ENCODE data around the gene SPATA31A3.
"Not testable (repeated sequence)": the region's sequence is repeated elsewhere in the genome, so short reads cannot be mapped to it uniquely, and the experiment has no call there.

SPATA31A3 gene

DNA sequence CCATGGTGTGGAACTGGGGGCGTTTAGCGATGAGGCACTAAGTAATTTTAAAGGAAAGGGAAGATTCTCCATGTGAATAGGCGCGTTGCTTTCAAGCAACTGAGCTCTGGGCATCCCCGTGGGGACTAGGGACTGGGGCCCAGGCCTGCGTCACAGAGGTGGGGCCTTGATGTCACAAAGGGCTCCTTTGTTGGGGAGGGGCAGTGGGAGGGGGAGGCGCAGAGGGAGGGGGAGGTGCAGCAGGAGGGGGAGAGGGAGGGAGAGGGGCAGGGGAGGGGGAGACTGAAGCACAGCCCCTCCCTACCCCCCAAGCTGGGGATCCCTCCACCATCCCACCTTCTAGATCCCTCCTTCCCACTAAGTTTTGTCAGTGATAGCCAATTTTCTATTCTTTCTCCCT, at the start of gene SPATA31A3:
Gene SPATA31A3, minus strand, starts transcription at position 101 of the 400 bp plus-strand sequence. Its CDS starts 29 bp downstream, at position 72.
- DNase-seq; H3K36me3 ChIP-seq (replicated peaks); H3K4me3 ChIP-seq (ENCODE audit: low read depth, low read length); H3K27ac ChIP-seq; H3K27me3 ChIP-seq (replicated peaks); in situ Hi-C loops (cut with HindIII; ENCODE audit: low pct_ligation_motif_present, low sequenced_read_pairs): not testable (repeated sequence)

- DNase-seq; H3K4me3 ChIP-seq (ENCODE audit: low read depth, low read length); H3K27me3 ChIP-seq (replicated peaks); H3K36me3 ChIP-seq (replicated peaks); in situ Hi-C loops (cut with HindIII; ENCODE audit: low pct_ligation_motif_present, low sequenced_read_pairs): not testable (repeated sequence)
- H3K27ac ChIP-seq, result peak overlapping the region; percentile 68
These were observed 39.8 kb downstream of the SPATA31A3 start for GRCh38 chr9:66952576-66952975.

GRCh38 chr9:66942400-66943155, 49.8 kb downstream of the SPATA31A3 start:
- H3K4me3 ChIP-seq (ENCODE audit: low read depth, low read length); H3K36me3 ChIP-seq (replicated peaks); H3K27me3 ChIP-seq (replicated peaks); DNase-seq; H3K27ac ChIP-seq; in situ Hi-C loops (cut with HindIII; ENCODE audit: low pct_ligation_motif_present, low sequenced_read_pairs): not testable (repeated sequence)

GRCh38 chr9:66939878-66940830, 52.2 kb downstream of the SPATA31A3 start:
- H3K27me3 ChIP-seq (replicated peaks); DNase-seq; H3K36me3 ChIP-seq (replicated peaks); H3K4me3 ChIP-seq (ENCODE audit: low read depth, low read length); in situ Hi-C loops (cut with HindIII; ENCODE audit: low pct_ligation_motif_present, low sequenced_read_pairs); H3K27ac ChIP-seq: not testable (repeated sequence)

DNA sequence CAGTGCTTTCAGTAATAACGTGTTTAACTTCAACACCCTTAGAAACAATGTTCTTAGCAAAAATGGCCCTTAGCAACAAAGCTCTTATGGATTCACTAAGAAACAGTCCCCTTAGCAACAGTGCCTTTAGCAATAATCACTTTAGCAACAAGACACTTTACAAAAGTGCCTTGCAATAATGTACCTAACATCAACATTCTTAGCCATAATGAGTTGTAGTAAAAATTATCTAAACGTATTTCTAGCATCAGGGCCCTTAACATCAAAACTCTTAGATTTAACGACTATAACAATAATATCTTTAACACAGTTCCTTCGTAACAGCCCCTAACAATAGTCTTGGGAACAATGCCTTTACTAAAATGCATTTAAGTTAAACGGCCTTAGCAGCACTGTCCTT, 54.0 kb downstream of the SPATA31A3 start:
- H3K36me3 ChIP-seq (replicated peaks); H3K4me3 ChIP-seq (ENCODE audit: low read depth, low read length); H3K27ac ChIP-seq; H3K27me3 ChIP-seq (replicated peaks); in situ Hi-C loops (cut with HindIII; ENCODE audit: low pct_ligation_motif_present, low sequenced_read_pairs); DNase-seq: not testable (repeated sequence)

- H3K36me3 ChIP-seq (replicated peaks); in situ Hi-C loops (cut with HindIII; ENCODE audit: low pct_ligation_motif_present, low sequenced_read_pairs); DNase-seq; H3K4me3 ChIP-seq (ENCODE audit: low read depth, low read length); H3K27me3 ChIP-seq (replicated peaks); H3K27ac ChIP-seq: not testable (repeated sequence)
These were observed 54.7 kb downstream of the SPATA31A3 start for GRCh38 chr9:66937662-66938061.

Measured in brain microvascular endothelial cell (primary cell).